Duodenal mucosa (tissue), 2 donors: ENCODE measurements around the gene ADM.

Experiments used
- H3K27ac ChIP-seq: one replicate; pipeline ENCODE4 v1.7.0; 2013; ENCODE audit warnings: low read depth, low read length
- H3K27me3 ChIP-seq, 2 donors: one replicate each; pipeline ENCODE4 v1.7.0; 2013; ENCODE audit warnings: low read length in 2 of 2, control low read depth in 1 of 2; ENCODE audit not compliant: insufficient read depth in 2 of 2, control insufficient read depth in 1 of 2
- H3K36me3 ChIP-seq, 2 donors: one replicate each; pipeline ENCODE4 v1.7.0; 2013; ENCODE audit warnings: low read length in 2 of 2, control low read depth in 1 of 2; ENCODE audit not compliant: insufficient read depth in 2 of 2, control insufficient read depth in 1 of 2
- H3K4me1 ChIP-seq, 2 donors: one replicate each; pipeline ENCODE4 v1.7.0; 2013; ENCODE audit warnings: low read length in 2 of 2, control low read depth in 1 of 2; ENCODE audit not compliant: insufficient read depth in 2 of 2, control insufficient read depth in 1 of 2
- H3K4me3 ChIP-seq, 2 donors: one replicate each; pipeline ENCODE4 v1.7.0; 2013; ENCODE audit warnings: low read length in 2 of 2, low read depth in 1 of 2
- H3K9ac ChIP-seq, 2 donors: one replicate each; pipeline ENCODE4 v1.7.0; 2013; ENCODE audit warnings: low read length in 2 of 2, low read depth in 1 of 2
- H3K9me3 ChIP-seq, 2 donors: one replicate each; pipeline ENCODE4 v1.7.0; 2013; ENCODE audit warnings: low read length in 2 of 2, control low read depth in 1 of 2; ENCODE audit not compliant: control insufficient read depth in 1 of 2

The ADM gene

DNA sequence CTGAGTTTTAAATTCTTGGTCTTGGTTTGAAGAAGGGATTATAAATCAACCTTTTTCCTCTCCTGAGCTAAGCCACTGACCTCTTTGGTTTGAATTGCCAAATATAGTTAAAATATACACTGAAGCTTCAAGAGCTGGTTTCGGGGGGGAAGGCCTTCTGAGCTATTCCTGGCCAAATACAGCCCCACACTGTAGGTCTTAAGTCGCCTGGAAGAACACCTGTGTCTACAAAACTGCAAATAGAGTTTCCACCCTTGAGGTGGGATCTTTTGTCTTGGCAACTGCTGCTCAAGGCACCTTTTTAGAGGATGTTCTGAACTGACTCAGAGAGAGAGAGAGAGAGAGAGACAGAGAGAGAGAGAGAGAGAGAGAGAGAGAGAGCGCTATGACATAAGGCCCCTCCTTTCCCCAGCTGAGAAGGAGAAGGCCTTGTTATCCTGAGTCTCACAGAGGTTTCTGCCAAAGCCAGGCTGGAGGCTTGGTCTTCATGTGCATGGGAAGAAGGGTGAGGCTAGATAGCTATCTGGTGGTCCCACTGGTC is 5.5 kb downstream of the ADM start:
- no peak overlapping the region for H3K4me3 ChIP-seq
- H3K27ac ChIP-seq: no peak overlapping the region
- H3K27me3 ChIP-seq: peaks cover 13 to 15% of the 10 kb centered on the region in 2 donors
- H3K9ac ChIP-seq: no peak overlapping the region
- peaks cover 31 to 46% of the 10 kb centered on the region in 2 donors for H3K4me1 ChIP-seq
- no peaks in the 10 kb centered on the region for H3K36me3 ChIP-seq
- H3K9me3 ChIP-seq: no peaks in the 10 kb centered on the region

DNA sequence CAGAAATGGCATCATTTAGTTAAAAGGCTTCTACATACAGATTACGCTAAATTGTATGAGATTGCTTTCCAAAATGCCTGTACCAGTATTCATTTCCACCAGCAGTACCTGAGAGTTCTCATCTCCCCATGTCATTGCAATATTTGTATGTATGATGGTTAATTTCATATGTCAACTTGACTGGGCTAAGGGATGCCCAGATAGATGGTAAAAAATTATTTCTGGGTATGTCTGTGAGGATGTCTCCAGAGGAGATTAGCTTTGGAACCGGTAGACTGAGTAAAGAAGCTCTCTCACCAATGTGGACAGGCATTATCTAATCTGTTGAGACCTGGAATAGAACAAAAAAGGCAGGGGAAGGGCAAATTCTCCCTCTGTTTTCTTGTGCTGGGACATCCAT is 6.9 kb downstream of the ADM start:
- H3K27ac ChIP-seq: no peak overlapping the region
- peaks cover 23 to 32% of the 10 kb centered on the region in 2 donors for H3K4me1 ChIP-seq
- no peaks in the 10 kb centered on the region for H3K36me3 ChIP-seq
- no peak overlapping the region for H3K4me3 ChIP-seq
- no peaks in the 10 kb centered on the region for H3K9me3 ChIP-seq
- H3K27me3 ChIP-seq: peaks cover under 1 to 3% of the 10 kb centered on the region in 2 donors
- H3K9ac ChIP-seq: no peak overlapping the region

DNA sequence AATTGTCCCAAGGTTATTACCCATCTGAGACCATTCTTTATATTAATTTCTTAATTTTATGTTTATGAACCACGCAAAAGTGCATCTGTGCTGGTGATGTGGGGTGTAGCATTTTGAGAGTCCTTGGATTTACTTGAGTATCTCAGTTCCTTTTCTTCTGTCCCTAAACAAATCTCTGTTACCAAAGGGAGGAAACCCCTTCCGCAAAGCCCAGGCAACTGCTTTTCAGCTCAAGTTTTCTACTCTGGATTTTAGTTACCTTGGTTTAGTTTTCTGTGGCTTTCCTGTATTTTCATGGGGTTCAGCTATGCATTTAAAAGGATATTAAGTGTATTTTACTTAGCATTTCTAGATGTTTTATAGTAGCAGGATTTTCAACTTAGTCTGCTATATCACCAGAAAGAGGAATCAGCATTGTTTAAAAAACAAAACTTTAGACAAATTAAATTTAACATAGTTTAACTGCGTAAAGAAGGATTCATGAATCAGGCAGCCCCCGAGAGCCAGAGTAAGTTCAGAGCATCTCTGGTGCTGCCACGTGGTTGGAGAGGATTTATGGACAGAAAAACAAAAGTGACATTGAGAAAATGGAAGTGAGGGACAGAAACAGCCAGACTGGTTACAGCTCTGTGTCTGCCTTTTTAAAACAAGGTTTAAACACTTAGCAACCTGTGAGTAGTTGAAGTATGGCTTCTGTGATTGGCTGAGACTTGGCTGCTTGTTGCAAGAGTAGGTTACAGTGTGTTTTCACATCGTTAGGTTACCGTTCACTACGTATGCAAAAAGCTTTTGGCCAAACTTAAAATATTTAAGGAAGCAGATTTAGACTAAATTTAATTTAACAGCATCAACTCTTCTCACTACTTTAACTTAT is 9.6 kb downstream of the ADM start:
- H3K36me3 ChIP-seq: no peaks in the 10 kb centered on the region

DNA sequence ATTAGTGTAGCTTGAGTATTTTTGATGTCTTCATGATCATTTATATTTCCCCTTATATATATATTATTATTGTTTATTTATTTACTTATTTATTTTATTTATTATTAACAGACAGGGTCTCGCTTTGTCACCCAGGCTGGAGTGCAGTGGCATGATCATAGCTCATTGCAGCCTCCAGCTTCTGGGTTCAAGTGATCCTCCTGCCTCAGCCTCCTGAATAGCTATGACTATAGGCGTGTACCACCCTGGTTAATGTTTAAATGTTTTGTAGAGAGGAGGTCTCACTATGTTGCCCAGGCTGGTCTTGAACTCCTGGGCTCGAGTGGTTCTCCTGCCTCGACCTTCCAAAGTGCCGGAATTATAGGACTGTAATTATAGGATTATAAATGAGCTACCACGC is 10.2 kb downstream of the ADM start:
- Histone ChIP-seq H3K36me3 (no peaks in the 10 kb centered on the region), H3K9ac (no peak overlapping the region), H3K9me3 (no peaks in the 10 kb centered on the region), H3K4me3 (no peak overlapping the region), H3K27me3 (no peaks in the 10 kb centered on the region), H3K27ac (no peak overlapping the region), H3K4me1 (peaks cover 0 to 15% of the 10 kb centered on the region in 2 donors)

More for the DNA sequence above, 9.6 kb downstream of the ADM start:
- Histone ChIP-seq H3K27me3 (no peaks in the 10 kb centered on the region), H3K9ac (no peak overlapping the region), H3K4me1 (peaks cover 4 to 22% of the 10 kb centered on the region in 2 donors), H3K9me3 (no peaks in the 10 kb centered on the region), H3K4me3 (no peak overlapping the region), H3K27ac (no peak overlapping the region)

DNA sequence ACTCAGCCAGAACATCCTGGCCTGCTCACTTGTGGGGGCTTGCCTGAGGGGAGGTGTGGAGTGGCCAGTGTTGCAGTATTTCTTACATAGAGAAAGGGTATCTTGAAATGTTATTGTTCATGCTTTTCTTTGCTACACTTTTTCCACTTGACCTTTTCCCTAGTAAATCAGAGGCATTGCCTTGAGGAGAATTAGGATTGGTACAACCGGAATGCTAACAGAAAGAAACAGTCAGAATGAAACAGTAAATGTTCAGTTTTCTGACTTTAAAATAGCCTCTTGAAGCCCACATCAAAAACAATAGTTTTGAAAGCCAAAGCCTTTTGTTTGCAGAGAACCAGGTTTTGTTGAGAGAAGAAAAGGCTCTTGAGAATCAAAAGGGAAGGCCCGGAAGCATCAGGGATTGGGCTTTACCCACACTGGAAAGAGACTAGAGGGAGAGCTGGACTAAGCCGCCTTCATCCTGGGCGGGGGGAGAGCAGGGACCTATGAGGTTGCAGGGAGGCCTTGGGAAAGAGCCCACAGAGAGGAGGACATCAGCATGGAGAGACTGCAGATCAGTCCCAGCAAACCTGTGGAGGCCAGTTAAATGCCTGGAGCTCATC is 12.4 kb downstream of the ADM start:
- no peaks in the 10 kb centered on the region for H3K9me3 ChIP-seq
- H3K4me3 ChIP-seq: peak overlapping the region in 1 of 2 donors; percentile 13
- no peak overlapping the region for H3K9ac ChIP-seq
- H3K27me3 ChIP-seq: no peaks in the 10 kb centered on the region
- no peak overlapping the region for H3K27ac ChIP-seq
- H3K4me1 ChIP-seq: peaks cover under 1 to 15% of the 10 kb centered on the region in 2 donors
- no peaks in the 10 kb centered on the region for H3K36me3 ChIP-seq

DNA sequence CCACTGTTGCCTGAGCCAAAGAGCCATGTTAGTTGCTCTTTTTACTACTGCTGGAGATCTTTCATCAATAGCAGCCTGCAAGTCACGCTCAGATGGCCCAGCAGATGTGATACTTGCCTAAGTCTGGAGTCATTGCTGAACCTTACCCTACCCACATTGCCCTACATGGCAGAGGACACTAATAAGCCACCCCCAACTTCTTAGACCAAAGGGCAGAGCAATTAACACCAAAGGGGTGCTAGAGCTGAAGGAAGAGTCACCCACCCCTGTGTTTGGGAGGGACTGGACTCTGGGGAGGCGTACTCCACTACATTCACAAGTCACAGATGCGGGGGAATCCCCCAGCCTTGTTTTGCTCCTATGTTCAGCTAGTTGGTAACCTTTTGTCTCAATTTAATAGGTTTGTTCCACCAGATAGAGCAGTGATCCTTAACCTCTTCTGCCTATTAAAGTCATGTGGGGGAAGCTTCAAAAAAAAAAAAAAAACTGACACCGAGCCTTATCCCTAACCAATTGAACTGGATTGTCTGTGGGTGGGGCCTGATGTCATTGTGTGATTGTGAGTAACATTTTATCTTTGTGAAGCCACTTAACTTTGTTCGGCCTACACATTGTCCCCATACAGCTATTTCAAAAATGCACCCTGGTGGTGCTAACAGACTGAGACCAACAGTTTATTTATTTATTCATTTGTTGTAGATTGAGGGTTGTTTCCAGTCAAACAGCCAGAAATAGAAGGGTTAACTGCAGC is 13.1 kb downstream of the ADM start:
- H3K36me3 ChIP-seq: no peaks in the 10 kb centered on the region
- no peak overlapping the region for H3K9ac ChIP-seq
- H3K4me1 ChIP-seq: peaks cover 7 to 21% of the 10 kb centered on the region in 2 donors
- peak overlapping the region in 1 of 2 donors; percentile 13 for H3K4me3 ChIP-seq
- H3K27me3 ChIP-seq: no peaks in the 10 kb centered on the region
- no peak overlapping the region for H3K27ac ChIP-seq
- H3K9me3 ChIP-seq: no peaks in the 10 kb centered on the region

DNA sequence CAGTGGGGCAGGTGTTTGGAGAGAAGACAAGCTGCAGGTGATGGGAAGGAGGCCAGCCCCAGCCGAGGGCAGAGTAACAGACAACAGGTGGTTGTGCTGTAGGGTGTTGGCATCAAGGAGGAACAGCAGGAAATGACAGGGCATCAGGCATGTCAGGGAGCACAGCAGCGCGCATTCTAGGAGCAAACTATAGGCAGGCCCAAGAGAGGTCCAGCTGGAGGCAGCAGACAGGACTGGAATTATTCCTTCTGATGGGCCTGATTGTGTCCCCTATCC is 13.6 kb downstream of the ADM start:
- Histone ChIP-seq H3K9ac (no peak overlapping the region), H3K9me3 (no peaks in the 10 kb centered on the region), H3K4me3 (no peak overlapping the region), H3K27ac (no peak overlapping the region), H3K4me1 (peaks cover 12 to 21% of the 10 kb centered on the region in 2 donors), H3K36me3 (no peaks in the 10 kb centered on the region), H3K27me3 (no peaks in the 10 kb centered on the region)

DNA sequence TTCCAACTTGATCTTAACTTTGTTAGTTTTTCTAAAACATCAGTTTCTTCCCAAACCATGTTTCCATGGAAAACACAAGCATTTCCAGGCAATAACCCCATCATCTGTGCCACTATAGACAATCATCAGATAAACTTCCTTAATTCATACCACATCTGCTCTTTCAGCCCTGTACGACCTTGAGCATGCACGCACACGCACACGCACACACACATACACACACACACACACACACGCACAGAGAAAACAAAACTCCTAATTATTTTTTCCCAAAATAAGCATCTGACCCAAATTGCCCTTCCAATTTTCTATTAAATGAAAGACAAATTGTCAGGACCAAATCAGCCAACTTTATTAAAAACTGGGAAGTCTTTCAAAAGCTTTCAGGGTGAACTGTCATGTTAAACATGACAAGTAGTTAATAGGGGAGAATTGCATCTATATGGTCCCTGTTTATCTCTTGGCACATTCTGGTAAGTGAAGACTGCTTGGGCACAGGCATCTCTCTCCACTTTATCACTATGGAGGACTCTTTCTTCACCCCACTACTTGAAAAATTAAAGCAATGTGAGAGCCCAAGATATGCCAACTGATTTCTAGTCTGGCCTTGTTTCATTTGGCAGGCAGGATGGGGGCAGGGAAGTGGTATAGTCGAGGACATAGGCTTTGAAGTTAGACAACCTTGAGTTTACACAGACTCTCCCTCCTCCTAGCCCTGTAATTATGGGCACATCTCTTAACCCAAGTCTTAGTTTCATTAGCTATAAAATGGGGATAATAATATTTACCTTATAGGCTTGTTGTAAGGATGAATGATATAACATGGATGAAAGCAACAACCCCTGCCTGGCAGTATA is 15.1 kb downstream of the ADM start:
- Histone ChIP-seq H3K27me3 (no peaks in the 10 kb centered on the region), H3K9ac (no peak overlapping the region), H3K4me3 (no peak overlapping the region), H3K9me3 (no peaks in the 10 kb centered on the region), H3K4me1 (peaks cover 25 to 26% of the 10 kb centered on the region in 2 donors), H3K36me3 (no peaks in the 10 kb centered on the region), H3K27ac (no peak overlapping the region)

DNA sequence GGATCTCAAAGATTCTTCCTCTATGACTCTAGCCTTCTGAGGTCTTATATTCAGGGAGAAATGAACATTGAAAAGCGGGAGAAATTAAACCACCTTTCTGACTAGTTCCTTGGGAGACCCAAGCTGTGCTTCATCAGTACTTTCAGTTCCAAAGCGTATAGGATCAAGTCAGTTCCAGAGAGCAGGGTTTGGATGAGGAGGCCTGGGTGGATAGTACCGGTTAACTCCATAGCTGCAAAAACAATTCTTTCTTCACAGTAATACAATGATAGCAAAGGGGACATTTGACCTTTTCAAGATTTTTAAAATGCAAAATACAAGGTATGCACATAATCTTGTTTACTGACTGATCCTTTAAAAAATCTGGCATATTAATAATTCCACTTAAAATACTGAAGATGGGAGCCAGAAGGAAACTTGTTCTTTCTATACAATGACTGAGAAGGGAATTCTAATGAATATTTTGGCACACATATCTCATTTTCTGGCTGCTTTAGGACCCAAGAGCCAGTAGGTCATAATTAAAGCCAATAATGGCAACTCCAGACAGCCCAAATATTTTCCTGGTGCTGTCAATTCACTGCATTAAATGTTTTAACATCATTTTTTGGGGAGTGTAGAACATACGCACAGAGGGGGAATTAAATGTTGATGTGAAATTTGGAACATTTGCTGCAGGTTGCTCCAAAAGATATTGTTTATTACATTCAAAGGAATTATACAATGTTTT is 16.0 kb downstream of the ADM start:
- Histone ChIP-seq H3K4me3 (no peak overlapping the region), H3K9ac (no peak overlapping the region), H3K9me3 (no peaks in the 10 kb centered on the region), H3K27me3 (no peaks in the 10 kb centered on the region), H3K36me3 (no peaks in the 10 kb centered on the region), H3K4me1 (peaks cover 26 to 31% of the 10 kb centered on the region in 2 donors), H3K27ac (no peak overlapping the region)
